T-helper 1 cell treated with Interleukin-12 subunit alpha and Interleukin-12 subunit beta and Interleukin-4 antibody, amounts not matched to agents 30 ng/mL and 1 ng/mL, for 36 hours (primary cell): ENCODE data around the gene PRDX5. TPM values are rescaled to one million over a fixed set of nuclear protein-coding genes. Genes with fewer than 3 reads are reported as not detected.

ENCODE experiments used
- intact Hi-C: fragments of 100-400 bp; cut with micrococcal nuclease; formaldehyde crosslinking; loops from one replicate; pipeline ENCODE4 v1.15.1; 2024
- total RNA-seq: library from RNA; stranded (reverse); gene quantifications from 2 replicates; pipeline ENCODE4 v1.2.3, GENCODE V29; 2022

PRDX5 gene
- 101 TPM in 2 replicates for total RNA-seq

- intact Hi-C loops = loop anchor here (1.0 to 5.0 kb wide), 12 partner anchors 13 to 1949 kb away; partner anchors contain the start of genes CCDC88B, ESRRA, FKBP2 and GPR137
Observed at GRCh38 chr11:64317961-64318765, at the start of gene PRDX5. PRDX5 (plus strand) TSS chr11:64318121; CDS start chr11:64318216, 95 bp downstream.

- intact Hi-C loops = loop anchor here (1.0 to 2.0 kb wide), 6 partner anchors 18 to 509 kb away; partner anchors contain the start of genes CCDC88B, DNAJC4, PLCB3 and PPP1R14B
Observed at GRCh38 chr11:64268893-64269539, 48.9 kb upstream of the PRDX5 start.

- intact Hi-C loops = loop anchor here (1.0 to 2.0 kb wide), 14 partner anchors 16 to 648 kb away; partner anchors contain the start of genes ATG2A, CCDC88B, DNAJC4 and ESRRA
Observed at GRCh38 chr11:64269540-64270220, 48.2 kb upstream of the PRDX5 start.

GRCh38 chr11:64275031-64275800, 42.7 kb upstream of the PRDX5 start:
- intact Hi-C loops = no loop called here

GRCh38 chr11:64275841-64276240, 42.1 kb upstream of the PRDX5 start:
- intact Hi-C loops = no loop called here

- intact Hi-C loops = no loop called here
Observed at GRCh38 chr11:64276653-64277431, 41.1 kb upstream of the PRDX5 start.

- intact Hi-C loops = no loop called here
Observed at GRCh38 chr11:64278576-64279190, 39.2 kb upstream of the PRDX5 start.

GRCh38 chr11:64281957-64282770, 35.8 kb upstream of the PRDX5 start:
- intact Hi-C loops = no loop called here

- intact Hi-C loops = no loop called here
Observed at GRCh38 chr11:64283092-64283491, 34.8 kb upstream of the PRDX5 start.

- intact Hi-C loops = loop anchor here (1.0 kb wide), 4 partner anchors 33 to 99 kb away; partner anchors contain the start of gene PLCB3
Observed at GRCh38 chr11:64284048-64284961, 33.6 kb upstream of the PRDX5 start, which contains the start of gene BAD. BAD (minus strand) TSS chr11:64284665; CDS start chr11:64284368, 297 bp downstream.

GRCh38 chr11:64284962-64285884, 32.7 kb upstream of the PRDX5 start, which contains the start of gene GPR137:
GPR137 (plus strand) TSS chr11:64285848; CDS start chr11:64286525, 677 bp downstream.
- intact Hi-C loops = loop anchor here (1.0 kb wide), 8 partner anchors 15 to 100 kb away; partner anchors contain the start of genes ESRRA, FKBP2, PLCB3 and TRMT112

- intact Hi-C loops = loop anchor here (1.0 kb wide), 4 partner anchors 16 to 45 kb away; partner anchors contain the start of genes ESRRA, FKBP2 and TRMT112
Observed at GRCh38 chr11:64285885-64286800, 31.8 kb upstream of the PRDX5 start.

GRCh38 chr11:64286801-64287159, 31.1 kb upstream of the PRDX5 start:
- intact Hi-C loops = no loop called here

GRCh38 chr11:64287676-64288352, 30.1 kb upstream of the PRDX5 start:
- intact Hi-C loops = no loop called here

GRCh38 chr11:64288353-64288750, 29.6 kb upstream of the PRDX5 start:
- intact Hi-C loops = no loop called here
